ENCODE measurements around the gene UMODL1. TPM values are rescaled to one million over a fixed set of nuclear protein-coding genes. Genes with fewer than 3 reads are reported as not detected.

The UMODL1 gene
- total RNA-seq, 1 experiment from 2014 or later = not detected

GRCh38 chr21:42155045-42155855, 84.1 kb downstream of the UMODL1 start:
- no peak for TF ChIP-seq EZH2 (IDR thresholded peaks at IDR 0.05; ENCODE audit: low read depth)
- no peak for TF ChIP-seq CTCF (conservative IDR thresholded peaks at IDR 0.05)

DNA sequence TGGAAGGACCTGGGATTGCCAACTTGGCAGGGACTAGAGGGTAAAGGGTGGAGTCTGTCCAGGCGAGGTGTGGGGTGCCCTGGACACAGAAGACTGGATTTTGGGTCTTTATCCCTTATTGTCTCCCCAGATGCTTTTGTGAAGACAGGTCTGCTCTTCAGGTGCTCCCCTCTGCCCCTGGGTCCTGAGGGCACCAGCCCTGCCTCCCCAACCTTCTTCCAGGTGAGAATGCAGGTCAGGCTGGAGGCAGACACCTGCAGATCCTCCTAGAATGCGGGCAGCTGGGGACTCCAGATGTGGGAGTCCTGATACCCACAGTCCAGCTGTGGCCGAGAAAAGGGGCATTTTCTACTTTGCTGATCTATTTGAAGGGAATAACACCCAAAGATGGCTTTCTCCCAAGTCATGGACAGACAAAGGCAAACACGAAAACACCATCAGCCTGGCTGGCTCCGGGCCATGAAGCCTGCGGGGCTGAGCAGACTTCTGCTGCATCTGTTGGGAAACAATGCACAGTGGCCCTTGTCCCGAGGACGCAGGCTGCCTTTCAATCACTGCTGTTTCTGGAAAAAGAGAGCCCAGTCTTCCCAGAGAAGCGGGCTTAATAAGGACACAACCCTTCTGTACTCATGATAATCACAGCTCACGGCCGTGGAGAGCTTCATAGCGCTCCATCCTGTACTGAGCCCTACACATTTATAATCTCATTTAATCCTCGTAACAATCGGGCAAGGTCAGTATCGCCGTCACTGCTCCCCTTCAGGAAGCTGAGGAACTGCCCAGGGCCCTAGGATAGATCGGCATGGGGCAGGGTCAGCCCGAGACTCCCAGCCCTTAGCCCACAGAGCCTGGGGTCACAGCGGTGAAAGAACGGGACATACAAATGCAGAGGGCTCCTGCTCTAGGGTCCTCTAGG, 85.8 kb downstream of the UMODL1 start:
- TF ChIP-seq CTCF (conservative IDR thresholded peaks at IDR 0.05) (no peak), EZH2 (IDR thresholded peaks at IDR 0.05; ENCODE audit: low read depth) (no peak)
- no peaks in the 10 kb centered on the region for H3K4me1 ChIP-seq (replicated peaks; ENCODE audit: insufficient read depth)
- H3K9me2 ChIP-seq (ENCODE audit: insufficient read depth) = no peaks in the 10 kb centered on the region
- no peak overlapping the region for H2AFZ ChIP-seq
- no peaks in the 10 kb centered on the region for H3K9me3 ChIP-seq (ENCODE audit: insufficient read depth, low read depth)
- H3K4me3 ChIP-seq = no peak overlapping the region
- no peaks in the 10 kb centered on the region for H4K20me1 ChIP-seq (ENCODE audit: insufficient read depth)
- intact Hi-C loops (cut with micrococcal nuclease; ENCODE audit: unreplicated experiment) = no loop called here
- no peaks in the 10 kb centered on the region for H3K79me2 ChIP-seq (ENCODE audit: low read depth)
- DNase-seq = no peak
- H3K4me2 ChIP-seq = no peak overlapping the region
- CTCF ChIA-PET = no interaction called here
- no peak overlapping the region for H3K27ac ChIP-seq
- POLR2A ChIA-PET (ENCODE audit: unreplicated experiment) = no interaction called here
- no peaks in the 10 kb centered on the region for H3F3A ChIP-seq (ENCODE audit: insufficient read depth, low read depth)
- H3K36me3 ChIP-seq (ENCODE audit: low read depth) = no peaks in the 10 kb centered on the region
- no TSS peak for BruUV-seq (replicated peaks)
- H3K27me3 ChIP-seq (ENCODE audit: insufficient read depth, low read depth) = no peaks in the 10 kb centered on the region

More at GRCh38 chr21:42155045-42155855, 84.1 kb downstream of the UMODL1 start:
- Histone ChIP-seq H3K4me1 (replicated peaks; ENCODE audit: insufficient read depth) (no peaks in the 10 kb centered on the region), H3K4me2 (no peak overlapping the region), H3K27ac (no peak overlapping the region), H4K20me1 (ENCODE audit: insufficient read depth) (no peaks in the 10 kb centered on the region), H3K9me3 (ENCODE audit: insufficient read depth, low read depth) (no peaks in the 10 kb centered on the region), H3K27me3 (ENCODE audit: insufficient read depth, low read depth) (no peaks in the 10 kb centered on the region), H3F3A (ENCODE audit: insufficient read depth, low read depth) (no peaks in the 10 kb centered on the region), H2AFZ (no peak overlapping the region), H3K9me2 (ENCODE audit: insufficient read depth) (no peaks in the 10 kb centered on the region), H3K4me3 (no peak overlapping the region), H3K79me2 (ENCODE audit: low read depth) (no peaks in the 10 kb centered on the region), H3K36me3 (ENCODE audit: low read depth) (no peaks in the 10 kb centered on the region)
- intact Hi-C loops (cut with micrococcal nuclease; ENCODE audit: unreplicated experiment) = no loop called here
- ChIA-PET CTCF (no interaction called here), POLR2A (ENCODE audit: unreplicated experiment) (no interaction called here)
- no peak for DNase-seq
- no TSS peak for BruUV-seq (replicated peaks)

GRCh38 chr21:42157606-42158310, 86.6 kb downstream of the UMODL1 start:
- TF ChIP-seq EZH2 (IDR thresholded peaks at IDR 0.05; ENCODE audit: low read depth) (no peak), CTCF (conservative IDR thresholded peaks at IDR 0.05) (no peak)
- intact Hi-C loops (cut with micrococcal nuclease; ENCODE audit: unreplicated experiment) = no loop called here
- POLR2A ChIA-PET (ENCODE audit: unreplicated experiment) = no interaction called here

More at GRCh38 chr21:42157606-42158310, 86.6 kb downstream of the UMODL1 start:
- no peak for DNase-seq
- no peak overlapping the region for H3K27ac ChIP-seq
- H3K79me2 ChIP-seq (ENCODE audit: low read depth) = no peaks in the 10 kb centered on the region
- no peaks in the 10 kb centered on the region for H3K9me3 ChIP-seq (ENCODE audit: insufficient read depth, low read depth)
- H3F3A ChIP-seq (ENCODE audit: insufficient read depth, low read depth) = no peaks in the 10 kb centered on the region
- BruUV-seq (replicated peaks) = no TSS peak
- no peaks in the 10 kb centered on the region for H3K4me1 ChIP-seq (replicated peaks; ENCODE audit: insufficient read depth)
- H2AFZ ChIP-seq = no peak overlapping the region
- CTCF ChIA-PET = interaction anchor here (0.6 kb wide), 1 partner anchor 119 kb away, joined by 5 read pairs; no protein-coding TSS in a partner anchor
- no peaks in the 10 kb centered on the region for H4K20me1 ChIP-seq (ENCODE audit: insufficient read depth)
- no peak overlapping the region for H3K4me3 ChIP-seq
- no peaks in the 10 kb centered on the region for H3K27me3 ChIP-seq (ENCODE audit: insufficient read depth, low read depth)
- no peaks in the 10 kb centered on the region for H3K9me2 ChIP-seq (ENCODE audit: insufficient read depth)
- H3K4me2 ChIP-seq = no peak overlapping the region
- no peaks in the 10 kb centered on the region for H3K36me3 ChIP-seq (ENCODE audit: low read depth)
